K562 (cell line): Measurements from ENCODE around the gene TUBB4B. TPM values are rescaled to one million over a fixed set of nuclear protein-coding genes. Genes with fewer than 3 reads are reported as not detected.

Experiments
- CBFB ChIP-seq: sonication (generic); formaldehyde crosslinking; IDR thresholded peaks from 2 replicates; pipeline ENCODE4 v1.4.0; 2020; ENCODE audit warnings: mild to moderate bottlenecking, missing genetic modification reagents
- CC2D1A ChIP-seq: fragments of 450-650 bp; IDR thresholded peaks from 2 replicates; pipeline ENCODE4 v1.6.1; 2017; ENCODE audit warnings: mild to moderate bottlenecking
- FOXP1 ChIP-seq: sonication (generic); formaldehyde crosslinking; IDR thresholded peaks from 2 replicates; pipeline ENCODE4 v1.8.0; 2022; ENCODE audit warnings: mild to moderate bottlenecking, missing genetic modification reagents
- HMG20B ChIP-seq: fragments of 250-450 bp; sonication (Bioruptor Pico); IDR thresholded peaks from 2 replicates; pipeline ENCODE4 v1.5.0; 2021; ENCODE audit warnings: mild to moderate bottlenecking
- ID3 ChIP-seq, 2 experiments: fragments of 250-450 bp in 1 of 2; fragments of 450-650 bp in 1 of 2; sonication (Bioruptor Pico) in 1 of 2; IDR thresholded peaks; 2 replicates each; pipeline versions ENCODE4 v1.6.1 to v1.8.0; 2016 to 2021; ENCODE audit warnings: mild to moderate bottlenecking in 2 of 2, moderate library complexity in 2 of 2, missing compliant biosample characterization in 1 of 2, missing genetic modification characterization in 1 of 2
- KDM1A ChIP-seq, 2 experiments: fragments of 450-650 bp; IDR thresholded peaks; 2 replicates each; pipeline ENCODE4 v1.6.1; 2016; ENCODE audit warnings: mild to moderate bottlenecking in 2 of 2
- MTA3 ChIP-seq: fragments of 450-650 bp; formaldehyde crosslinking; IDR thresholded peaks from 2 replicates; pipeline ENCODE4 v1.6.1; 2017; ENCODE audit warnings: mild to moderate bottlenecking, borderline replicate concordance
- OTX1 ChIP-seq: fragments of 450-650 bp; formaldehyde crosslinking; IDR thresholded peaks from 2 replicates; pipeline ENCODE4 v1.4.0; 2022; ENCODE audit warnings: mild to moderate bottlenecking
- SMC3 ChIP-seq: conservative IDR thresholded peaks from 2 replicates; pipeline ENCODE4 v1.6.1; 2011; ENCODE audit warnings: low read depth, low read length, improper control_type of control experiment; ENCODE audit not compliant: insufficient read depth
- TAF9B ChIP-seq: fragments of 450-650 bp; IDR thresholded peaks from 2 replicates; pipeline ENCODE4 v1.6.1; 2018; ENCODE audit warnings: mild to moderate bottlenecking; ENCODE audit not compliant: partially characterized antibody
- TFAP4 ChIP-seq: sonication (generic); formaldehyde crosslinking; IDR thresholded peaks from 2 replicates; pipeline ENCODE4 v1.8.0; 2022; ENCODE audit warnings: missing genetic modification reagents, mild to moderate bottlenecking, moderate library complexity, borderline replicate concordance
- TRIM25 ChIP-seq: fragments of 450-650 bp; IDR thresholded peaks from 2 replicates; pipeline ENCODE4 v1.7.0; 2016; ENCODE audit warnings: borderline replicate concordance
- ZNF551 ChIP-seq: fragments of 250-450 bp; sonication (Bioruptor Pico); IDR thresholded peaks from 2 replicates; pipeline ENCODE4 v1.5.0; 2021; ENCODE audit warnings: mild to moderate bottlenecking, moderate library complexity
- polyA plus RNA-seq, 8 experiments: library from polyadenylated mRNA; depleted of rRNA in 4 of 8; stranded (reverse) in 5 of 8; unstranded in 3 of 8; fragments of >200 nt; fragmentation: Nextera tagmentation in 2 of 8; fragmentation: Illumina TruSeq in 1 of 8; extraction: Ambion mirVana in 2 of 8; extraction: Trizol in 1 of 8; gene quantifications; 2 replicates each; pipeline versions ENCODE4 v1.2.1 to v1.2.3, GENCODE V29; 2011 to 2014; ENCODE audit warnings: inconsistent platforms in 1 of 8, missing spikeins in 1 of 8
- total RNA-seq, 7 experiments: library from RNA; depleted of rRNA in 6 of 7; stranded (reverse); fragments of >200 nt in 6 of 7; fragmentation: Illumina TruSeq in 2 of 7; extraction: Trizol in 2 of 7; gene quantifications; 2 replicates each; pipeline versions ENCODE4 v1.2.1 to v1.2.3, GENCODE V29; 2011 to 2021; ENCODE audit warnings: low replicate concordance in 1 of 7
- TF ChIP-seq, protein P1 (sequence below): fragments of 450-650 bp; IDR thresholded peaks from 2 replicates; pipeline ENCODE4 v1.7.1; 2018; ENCODE audit warnings: mild to moderate bottlenecking, low read depth; ENCODE audit not compliant: partially characterized antibody
- TF ChIP-seq, protein P2 (sequence below): sonication (generic); formaldehyde crosslinking; IDR thresholded peaks from 2 replicates; pipeline ENCODE4 v1.4.0; 2020; ENCODE audit warnings: mild to moderate bottlenecking, missing genetic modification reagents
- TF ChIP-seq, protein P3 (sequence below), 3 experiments: IDR thresholded peaks in 2 of 3; conservative IDR thresholded peaks in 1 of 3; 2 replicates each; pipeline ENCODE4 v1.5.1; 2011 to 2012; ENCODE audit warnings: low read length in 3 of 3, mild to moderate bottlenecking in 3 of 3, control low read depth in 2 of 3, improper control_type of control experiment in 1 of 3, inconsistent platforms in 1 of 3, low read depth in 1 of 3, mixed read lengths in 1 of 3, moderate library complexity in 1 of 3; ENCODE audit not compliant: insufficient read depth in 2 of 3

The TUBB4B gene
- total and polyA plus RNA-seq, 9 of the 15 experiments (the other 6 are each of a cell fraction or from before 2014, with no cell fraction given): 24.1 to 443 (median 268) TPM

DNA sequence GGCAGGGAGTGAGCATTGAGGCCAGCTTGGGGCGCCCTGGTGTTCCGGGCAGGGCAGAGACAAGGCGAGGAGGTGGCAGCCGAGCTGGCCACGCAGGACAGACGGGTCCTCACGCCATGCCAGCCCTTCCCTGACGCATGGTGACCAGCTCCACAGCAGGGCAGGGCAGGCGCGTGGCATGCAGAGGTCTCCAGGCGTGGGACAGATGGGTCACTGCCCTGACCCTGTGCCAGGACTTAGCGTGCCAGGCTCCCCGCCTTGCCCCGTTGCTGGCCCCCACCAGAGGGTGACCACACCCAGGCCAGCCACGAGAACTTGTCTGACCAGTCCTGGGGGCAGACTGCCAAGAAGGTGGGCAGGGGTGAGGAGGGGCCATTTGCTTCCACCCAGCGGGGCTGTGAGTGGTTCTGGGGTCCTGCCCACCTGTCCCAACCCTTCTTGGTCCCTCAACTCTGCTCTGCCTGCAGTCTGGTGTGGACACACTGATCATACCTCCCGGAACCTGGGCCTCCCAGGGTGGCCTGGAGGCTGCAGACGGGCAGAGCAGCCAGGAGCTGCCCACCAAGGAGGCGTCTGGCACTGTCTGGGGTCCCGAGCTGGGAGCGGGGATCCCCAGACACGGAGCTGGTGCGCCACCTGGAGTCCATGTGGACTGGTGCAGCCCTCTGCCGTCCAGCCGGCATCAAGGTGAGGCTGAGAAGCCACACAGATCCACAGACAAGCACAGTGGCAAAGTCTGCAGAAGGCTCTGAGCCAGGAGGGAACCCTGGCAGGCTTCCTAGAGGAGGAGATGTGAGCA, 13.8 kb upstream of the TUBB4B start, which contains the start of gene RNF224 (continued):
- TF ChIP-seq ID3 (CRISPR knock-in tag; IDR thresholded peaks at IDR 0.05) (no peak), ID3 (tag; IDR thresholded peaks at IDR 0.05) (0 out of 2 replicates have a peak, but pooled peaks have one; percentile 14), CC2D1A (peak; percentile 85), FOXP1 (CRISPR knock-in tag) (0 out of 2 replicates have a peak, but pooled peaks have one; percentile 42), KDM1A (IDR thresholded peaks at IDR 0.05) (peak in 1 of 2 experiments; percentile 96; a peak in 2 of 4 replicates), CBFB (CRISPR knock-in tag) (0 out of 2 replicates have a peak, but pooled peaks have one; percentile 72), TFAP4 (CRISPR knock-in tag) (peak; percentile 75), OTX1 (peak; percentile 67; the same call in 1 of the 2 replicates), MTA3 (peak; percentile 48; the same call in 1 of the 2 replicates), ZNF551 (no peak), TAF9B (no peak), SMC3 (peak; percentile 97), HMG20B (CRISPR knock-in tag) (no peak), TRIM25 (no peak)
- TF ChIP-seq, protein P1, sequence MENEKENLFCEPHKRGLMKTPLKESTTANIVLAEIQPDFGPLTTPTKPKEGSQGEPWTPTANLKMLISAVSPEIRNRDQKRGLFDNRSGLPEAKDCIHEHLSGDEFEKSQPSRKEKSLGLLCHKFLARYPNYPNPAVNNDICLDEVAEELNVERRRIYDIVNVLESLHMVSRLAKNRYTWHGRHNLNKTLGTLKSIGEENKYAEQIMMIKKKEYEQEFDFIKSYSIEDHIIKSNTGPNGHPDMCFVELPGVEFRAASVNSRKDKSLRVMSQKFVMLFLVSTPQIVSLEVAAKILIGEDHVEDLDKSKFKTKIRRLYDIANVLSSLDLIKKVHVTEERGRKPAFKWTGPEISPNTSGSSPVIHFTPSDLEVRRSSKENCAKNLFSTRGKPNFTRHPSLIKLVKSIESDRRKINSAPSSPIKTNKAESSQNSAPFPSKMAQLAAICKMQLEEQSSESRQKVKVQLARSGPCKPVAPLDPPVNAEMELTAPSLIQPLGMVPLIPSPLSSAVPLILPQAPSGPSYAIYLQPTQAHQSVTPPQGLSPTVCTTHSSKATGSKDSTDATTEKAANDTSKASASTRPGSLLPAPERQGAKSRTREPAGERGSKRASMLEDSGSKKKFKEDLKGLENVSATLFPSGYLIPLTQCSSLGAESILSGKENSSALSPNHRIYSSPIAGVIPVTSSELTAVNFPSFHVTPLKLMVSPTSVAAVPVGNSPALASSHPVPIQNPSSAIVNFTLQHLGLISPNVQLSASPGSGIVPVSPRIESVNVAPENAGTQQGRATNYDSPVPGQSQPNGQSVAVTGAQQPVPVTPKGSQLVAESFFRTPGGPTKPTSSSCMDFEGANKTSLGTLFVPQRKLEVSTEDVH: no peak
- TF ChIP-seq, protein P2, sequence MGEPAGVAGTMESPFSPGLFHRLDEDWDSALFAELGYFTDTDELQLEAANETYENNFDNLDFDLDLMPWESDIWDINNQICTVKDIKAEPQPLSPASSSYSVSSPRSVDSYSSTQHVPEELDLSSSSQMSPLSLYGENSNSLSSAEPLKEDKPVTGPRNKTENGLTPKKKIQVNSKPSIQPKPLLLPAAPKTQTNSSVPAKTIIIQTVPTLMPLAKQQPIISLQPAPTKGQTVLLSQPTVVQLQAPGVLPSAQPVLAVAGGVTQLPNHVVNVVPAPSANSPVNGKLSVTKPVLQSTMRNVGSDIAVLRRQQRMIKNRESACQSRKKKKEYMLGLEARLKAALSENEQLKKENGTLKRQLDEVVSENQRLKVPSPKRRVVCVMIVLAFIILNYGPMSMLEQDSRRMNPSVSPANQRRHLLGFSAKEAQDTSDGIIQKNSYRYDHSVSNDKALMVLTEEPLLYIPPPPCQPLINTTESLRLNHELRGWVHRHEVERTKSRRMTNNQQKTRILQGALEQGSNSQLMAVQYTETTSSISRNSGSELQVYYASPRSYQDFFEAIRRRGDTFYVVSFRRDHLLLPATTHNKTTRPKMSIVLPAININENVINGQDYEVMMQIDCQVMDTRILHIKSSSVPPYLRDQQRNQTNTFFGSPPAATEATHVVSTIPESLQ (CRISPR knock-in tag): no peak
- TF ChIP-seq, protein P3, sequence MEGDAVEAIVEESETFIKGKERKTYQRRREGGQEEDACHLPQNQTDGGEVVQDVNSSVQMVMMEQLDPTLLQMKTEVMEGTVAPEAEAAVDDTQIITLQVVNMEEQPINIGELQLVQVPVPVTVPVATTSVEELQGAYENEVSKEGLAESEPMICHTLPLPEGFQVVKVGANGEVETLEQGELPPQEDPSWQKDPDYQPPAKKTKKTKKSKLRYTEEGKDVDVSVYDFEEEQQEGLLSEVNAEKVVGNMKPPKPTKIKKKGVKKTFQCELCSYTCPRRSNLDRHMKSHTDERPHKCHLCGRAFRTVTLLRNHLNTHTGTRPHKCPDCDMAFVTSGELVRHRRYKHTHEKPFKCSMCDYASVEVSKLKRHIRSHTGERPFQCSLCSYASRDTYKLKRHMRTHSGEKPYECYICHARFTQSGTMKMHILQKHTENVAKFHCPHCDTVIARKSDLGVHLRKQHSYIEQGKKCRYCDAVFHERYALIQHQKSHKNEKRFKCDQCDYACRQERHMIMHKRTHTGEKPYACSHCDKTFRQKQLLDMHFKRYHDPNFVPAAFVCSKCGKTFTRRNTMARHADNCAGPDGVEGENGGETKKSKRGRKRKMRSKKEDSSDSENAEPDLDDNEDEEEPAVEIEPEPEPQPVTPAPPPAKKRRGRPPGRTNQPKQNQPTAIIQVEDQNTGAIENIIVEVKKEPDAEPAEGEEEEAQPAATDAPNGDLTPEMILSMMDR (IDR thresholded peaks at IDR 0.05 in 2 of 3, conservative IDR thresholded peaks at IDR 0.05 in 1 of 3; ENCODE audit: insufficient read depth in 2 of 3, low read depth in 1 of 3, low read length in 3 of 3): peak; percentile 96 to 97 (median 96)
